Activated CD4-positive, alpha-beta T cell treated with anti-CD3 and anti-CD28 coated beads, Interleukin-2, amount 50 U/mL, for 24 hours (primary cell): Measurements from ENCODE around the gene RETN.
"Not testable (repeated sequence)": the region's sequence is repeated elsewhere in the genome, so short reads cannot be mapped to it uniquely, and the experiment has no call there.

Experiments used
- DNase-seq, 2 donors: peaks; one replicate each; pipeline ENCODE4 v3.0.0-alpha.2; 2020; ENCODE audit warnings: low read depth in 1 of 2, low spot score in 1 of 2

Gene RETN

DNA sequence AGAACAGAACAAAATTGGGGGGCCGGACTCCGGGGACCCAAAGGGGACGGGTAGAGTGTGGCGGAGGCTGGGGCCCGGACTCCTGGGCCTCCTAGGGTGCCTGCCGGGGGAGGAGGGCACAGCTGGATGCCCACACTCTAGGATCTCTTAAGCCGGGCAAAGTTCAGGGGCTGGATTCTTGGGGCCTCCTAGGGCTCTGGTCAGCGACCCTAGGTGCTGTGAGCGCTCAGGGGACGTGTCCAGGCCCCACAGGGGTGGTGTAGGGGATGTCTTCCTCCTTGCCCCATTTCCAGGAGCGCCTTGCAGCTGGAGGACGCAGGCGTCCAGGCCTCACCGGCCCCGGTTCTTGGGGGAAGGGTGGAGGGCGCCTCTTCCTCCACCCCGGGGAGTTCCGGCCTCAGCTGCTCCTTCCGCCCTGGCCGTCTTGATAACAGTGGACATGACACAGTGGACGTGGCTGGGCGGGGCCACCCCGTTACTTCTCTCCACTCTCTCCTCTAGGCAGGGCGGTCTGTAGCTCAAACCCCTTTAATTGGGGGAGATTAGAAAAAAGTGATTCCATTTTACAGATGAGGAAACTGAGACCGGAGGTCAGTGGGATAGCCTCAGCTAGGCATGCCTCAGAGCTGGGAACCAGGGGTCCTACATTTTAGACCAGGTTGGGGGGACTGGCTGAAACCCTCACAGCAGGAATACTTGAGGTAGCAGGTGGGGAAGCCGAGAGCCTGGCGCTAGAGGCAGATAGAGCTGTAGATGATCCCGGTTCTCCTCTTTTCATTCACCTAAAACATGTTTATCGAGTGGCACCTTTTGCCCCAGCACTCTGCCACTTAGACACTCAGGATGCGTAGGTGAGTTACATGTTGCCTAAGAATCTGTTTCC is 31.2 kb upstream of the RETN start:
- DNase-seq, result no peak

DNA sequence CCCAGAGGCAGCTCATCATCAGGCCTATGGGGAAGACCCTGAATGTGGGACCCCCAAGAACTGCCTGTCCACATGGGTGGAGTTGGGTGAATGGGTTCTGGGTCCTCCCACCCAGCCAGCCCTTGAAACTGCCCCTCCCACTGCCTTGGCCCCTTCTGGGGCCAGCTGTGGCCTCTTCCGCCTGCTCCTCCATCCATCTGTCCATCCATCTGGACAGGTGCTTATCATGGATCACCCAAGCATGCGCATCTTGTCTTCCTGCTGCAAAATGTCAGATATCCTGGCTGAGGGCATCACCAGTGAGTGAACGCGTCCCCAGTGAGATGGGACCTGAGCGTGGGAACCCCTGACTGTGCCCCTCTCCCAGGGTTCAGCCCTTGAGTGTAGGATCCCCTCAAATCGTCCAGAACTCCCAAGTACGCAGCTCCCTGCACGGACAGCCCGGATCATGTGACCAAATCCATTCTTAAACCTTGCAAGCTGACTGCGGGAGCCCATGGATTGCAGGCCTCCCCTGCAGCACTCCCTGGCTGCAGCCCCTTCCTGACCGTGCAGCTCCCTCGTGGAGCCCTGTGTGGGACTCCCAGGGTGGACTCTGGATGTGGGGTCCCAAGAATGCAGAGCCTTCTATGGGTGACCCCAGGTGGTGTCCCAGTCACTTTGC is 29.9 kb upstream of the RETN start:
- DNase-seq, result no peak

DNA sequence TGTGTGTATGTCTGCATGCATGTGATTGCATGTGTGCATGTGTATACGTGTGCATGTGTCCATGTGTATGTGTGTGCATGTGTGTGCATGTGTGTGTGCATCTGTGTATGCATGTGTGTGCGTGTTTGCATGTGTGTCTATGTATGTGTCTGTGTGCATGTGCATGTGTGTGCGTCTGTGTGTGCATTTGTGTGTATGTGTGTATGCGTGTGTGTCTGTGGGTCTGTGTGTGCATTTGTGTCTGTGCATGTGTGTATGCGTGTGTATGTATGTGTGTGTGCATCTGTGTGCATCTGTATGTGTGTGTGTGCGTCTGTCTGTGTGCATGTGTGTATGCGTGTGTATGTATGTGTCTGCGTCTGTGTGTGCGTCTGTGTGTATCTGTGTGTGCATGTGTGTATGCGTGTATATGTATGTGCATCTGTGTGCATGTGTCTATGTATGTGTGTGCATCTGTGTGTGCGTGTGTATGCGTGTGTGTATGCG is 28.9 kb upstream of the RETN start:
- no peak for DNase-seq

DNA sequence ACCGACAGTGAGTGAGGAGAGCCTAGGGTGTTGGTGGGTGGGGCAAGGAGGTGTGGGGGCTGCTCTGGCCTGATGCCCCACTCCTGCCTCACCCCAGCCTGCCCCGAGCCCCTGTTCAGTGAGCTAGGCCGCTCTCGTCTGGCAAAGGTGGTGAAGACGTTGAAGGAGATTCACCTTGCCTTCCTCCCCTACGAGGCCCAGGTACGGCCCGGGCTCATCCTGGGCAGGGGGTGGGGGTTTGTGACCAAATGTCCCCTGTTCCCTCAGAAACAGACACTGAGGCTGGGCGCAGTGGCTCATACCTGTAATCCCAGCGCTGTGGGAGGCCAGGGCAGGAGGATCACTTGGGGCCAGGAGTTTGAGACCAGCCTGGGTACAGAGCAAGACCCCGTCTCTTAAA is 28.0 kb upstream of the RETN start:
- no peak for DNase-seq

DNA sequence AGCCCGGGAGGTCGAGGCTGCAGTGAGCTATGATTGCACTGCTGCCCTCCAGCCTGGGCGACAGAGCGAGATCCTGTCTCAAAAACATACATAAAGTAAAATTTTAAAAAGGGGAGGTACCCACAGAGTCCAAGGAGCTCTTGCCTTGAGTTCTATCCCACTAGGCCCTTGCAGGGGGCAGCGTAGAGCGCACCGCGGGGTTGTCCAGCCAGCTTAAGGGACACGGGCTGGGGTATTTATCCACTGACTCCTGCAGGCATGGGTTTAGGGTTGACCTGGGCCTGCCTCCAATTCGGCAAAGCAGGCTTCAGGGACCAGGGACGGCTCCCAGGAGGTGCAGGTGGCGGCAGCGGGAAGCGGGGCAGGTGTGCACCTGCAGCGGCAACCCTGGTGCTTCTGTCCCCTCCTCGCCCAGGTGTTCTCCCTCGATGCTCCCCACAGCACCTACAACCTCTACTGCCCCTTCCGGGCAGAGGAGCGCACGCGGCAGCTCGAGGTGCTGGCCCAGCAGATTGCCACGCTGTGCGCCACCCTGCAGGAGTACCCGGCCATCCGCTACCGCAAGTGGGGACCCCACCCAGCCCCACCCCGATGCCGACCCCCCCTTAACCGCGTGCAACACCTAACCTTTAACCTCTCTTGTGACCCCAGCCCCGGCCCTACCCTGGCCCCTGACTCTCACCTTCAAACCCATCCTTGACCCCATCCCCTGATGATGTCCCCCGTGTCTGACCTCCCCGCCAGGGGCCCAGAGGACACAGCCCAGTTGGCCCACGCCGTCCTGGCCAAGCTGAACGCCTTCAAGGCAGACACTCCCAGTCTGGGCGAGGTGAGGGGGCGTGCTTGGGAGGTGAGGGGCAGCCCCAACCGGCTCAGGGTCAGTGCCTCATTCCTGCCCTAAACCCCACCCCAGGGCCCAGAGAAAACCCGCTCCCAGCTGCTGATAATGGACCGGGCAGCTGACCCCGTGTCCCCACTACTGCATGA is 27.3 kb upstream of the RETN start:
- DNase-seq, result no peak

DNA sequence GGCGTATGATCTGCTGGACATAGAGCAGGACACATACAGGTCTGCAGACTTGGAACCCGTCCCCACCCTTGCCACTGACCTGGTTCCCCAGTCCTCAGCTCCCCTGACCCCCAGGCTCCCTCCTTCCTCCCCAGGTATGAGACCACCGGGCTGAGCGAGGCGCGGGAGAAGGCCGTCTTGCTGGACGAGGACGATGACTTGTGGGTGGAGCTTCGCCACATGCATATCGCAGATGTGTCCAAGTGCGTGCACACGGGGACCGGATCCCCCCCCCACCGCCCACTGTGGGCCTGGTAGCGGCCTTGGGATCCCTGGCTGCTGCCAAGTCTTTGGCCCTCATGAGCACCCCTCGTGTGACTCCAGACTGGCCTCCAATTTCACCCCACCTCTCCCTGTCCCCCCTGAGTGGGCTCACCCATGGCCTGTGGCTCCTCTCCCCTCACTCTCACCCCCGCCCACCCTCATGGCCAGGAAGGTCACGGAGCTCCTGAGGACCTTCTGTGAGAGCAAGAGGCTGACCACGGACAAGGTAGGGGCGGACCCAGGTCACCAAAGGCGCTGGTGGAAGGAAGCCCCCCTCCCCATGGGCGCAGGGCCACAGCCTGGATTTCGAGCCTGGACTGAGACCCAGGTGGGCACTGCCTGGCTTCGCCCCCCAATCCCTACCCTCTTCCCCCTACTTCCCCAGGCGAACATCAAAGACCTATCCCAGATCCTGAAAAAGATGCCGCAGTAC is 26.4 kb upstream of the RETN start:
- DNase-seq, result no peak

DNA sequence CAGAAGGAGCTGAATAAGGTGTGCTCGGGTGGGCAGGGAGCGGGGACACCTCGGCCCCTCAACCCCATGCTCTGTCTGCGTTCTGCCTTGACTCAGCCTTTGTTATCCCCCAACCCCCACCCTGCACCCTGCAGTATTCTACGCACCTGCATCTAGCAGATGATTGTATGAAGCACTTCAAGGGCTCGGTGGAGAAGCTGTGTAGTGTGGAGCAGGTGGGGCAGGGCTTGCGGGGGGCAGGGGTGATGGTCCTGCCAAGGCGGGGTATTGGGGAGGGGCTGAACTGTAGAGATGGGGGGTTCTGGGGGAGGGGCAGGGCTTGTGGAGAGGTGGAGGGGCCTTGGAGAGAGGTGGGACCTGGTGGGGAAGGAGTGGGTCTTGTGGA is 25.8 kb upstream of the RETN start:
- no peak for DNase-seq

DNA sequence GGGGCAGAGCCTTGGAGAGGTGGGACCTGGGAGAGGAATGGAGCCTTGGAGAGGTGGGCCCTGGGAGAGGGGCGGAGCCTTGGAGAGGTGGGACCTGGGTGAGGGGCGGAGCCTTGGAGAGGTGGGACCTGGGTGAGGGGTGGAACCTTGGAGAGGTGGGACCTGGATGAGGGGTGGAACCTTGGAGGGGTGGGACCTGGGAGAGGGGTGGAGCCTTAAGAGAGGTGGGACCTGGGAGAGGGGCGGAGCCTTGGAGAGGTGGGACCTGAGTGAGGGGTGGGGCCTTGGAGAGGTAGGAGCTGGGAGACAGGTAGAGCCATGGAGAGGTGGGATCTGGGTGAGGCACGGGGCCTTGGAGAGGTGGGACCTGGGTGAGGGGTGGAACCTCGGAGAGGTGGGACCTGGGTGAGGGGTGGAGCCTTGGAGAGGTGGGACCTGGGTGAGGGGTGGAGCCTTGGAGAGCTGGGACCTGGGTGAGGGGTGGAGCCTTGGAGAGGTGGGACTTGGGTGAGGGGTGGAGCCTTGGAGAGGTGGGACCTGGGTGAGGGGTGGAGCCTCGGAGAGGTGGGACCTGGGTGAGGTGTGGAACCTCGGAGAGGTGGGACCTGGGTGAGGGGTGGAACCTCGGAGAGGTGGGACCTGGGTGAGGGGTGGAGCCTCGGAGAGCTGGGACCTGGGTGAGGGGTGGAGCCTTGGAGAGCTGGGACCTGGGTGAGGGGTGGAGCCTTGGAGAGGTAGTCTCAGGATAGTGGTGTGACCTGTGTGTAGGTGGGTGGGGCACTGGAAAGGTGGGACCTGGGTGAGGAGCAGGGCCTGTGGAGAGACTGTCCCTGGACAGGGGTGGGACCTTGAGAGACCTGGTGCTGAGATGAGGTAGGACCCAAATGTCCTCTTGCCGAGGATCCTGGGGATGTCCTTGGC is 25.0 kb upstream of the RETN start:
- DNase-seq, result not testable (repeated sequence)

DNA sequence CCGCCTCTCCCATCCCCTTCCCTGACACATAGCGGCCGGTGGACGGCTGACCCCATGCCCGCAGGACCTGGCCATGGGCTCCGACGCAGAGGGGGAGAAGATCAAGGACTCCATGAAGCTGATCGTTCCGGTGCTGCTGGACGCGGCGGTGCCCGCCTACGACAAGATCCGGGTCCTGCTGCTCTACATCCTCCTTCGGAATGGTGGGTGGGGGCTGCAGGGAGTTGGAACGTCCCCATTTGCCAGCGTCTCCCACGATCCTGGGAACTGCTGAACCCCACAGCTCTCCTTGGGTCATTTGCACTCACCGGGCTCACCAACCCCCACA is 24.3 kb upstream of the RETN start:
- DNase-seq, result no peak

DNA sequence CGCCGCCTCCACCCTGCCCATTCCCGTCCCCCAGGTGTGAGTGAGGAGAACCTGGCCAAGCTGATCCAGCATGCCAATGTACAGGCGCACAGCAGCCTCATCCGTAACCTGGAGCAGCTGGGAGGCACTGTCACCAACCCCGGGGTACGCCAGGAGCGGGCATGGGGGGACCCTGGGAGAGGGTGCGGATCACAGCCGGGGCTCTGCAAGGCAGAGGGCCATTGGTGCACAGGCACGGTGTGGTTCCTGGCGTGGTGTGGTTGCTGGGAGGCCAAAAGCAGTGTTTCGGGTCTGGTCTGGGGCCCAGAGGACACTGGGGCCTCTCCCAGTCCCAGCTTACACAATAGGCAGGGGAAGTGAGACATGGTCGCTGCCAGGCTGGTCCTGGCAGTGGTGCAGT is 23.7 kb upstream of the RETN start:
- DNase-seq, result no peak

DNA sequence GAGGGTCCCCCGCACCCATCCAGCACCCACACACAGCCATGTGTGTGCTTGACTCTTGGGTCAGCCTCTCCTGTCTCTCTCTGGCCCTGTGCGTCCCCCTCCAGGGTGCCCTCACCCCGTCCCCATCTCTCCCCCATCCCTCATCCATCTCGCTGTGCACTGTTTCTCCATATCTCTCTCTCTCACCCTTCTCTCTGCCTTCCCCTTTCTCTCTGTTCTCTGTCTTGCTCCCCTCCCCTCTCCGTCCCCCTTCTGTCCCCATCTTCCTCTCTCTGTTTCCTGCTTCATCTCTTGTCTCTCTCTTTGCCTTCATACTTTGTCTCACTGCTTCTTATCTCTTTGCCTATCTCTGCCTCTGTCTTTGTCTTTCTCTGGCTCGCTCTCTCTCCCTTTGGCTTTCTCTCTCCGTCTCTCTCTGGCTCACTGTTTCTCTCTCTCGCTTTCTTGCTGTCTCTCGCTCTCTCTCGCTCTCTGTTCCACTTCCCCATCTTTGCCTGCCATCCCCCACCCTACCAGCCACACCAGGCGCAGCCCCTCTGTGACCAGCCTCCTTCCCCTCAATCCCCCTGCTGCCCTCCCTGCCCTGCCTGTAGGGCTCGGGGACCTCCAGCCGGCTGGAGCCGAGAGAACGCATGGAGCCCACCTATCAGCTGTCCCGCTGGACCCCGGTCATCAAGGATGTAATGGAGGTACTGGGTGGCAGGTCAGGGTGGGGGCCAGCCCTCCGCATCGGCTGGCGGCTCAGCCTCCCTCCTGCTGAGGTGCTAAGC is 23.0 kb upstream of the RETN start:
- DNase-seq, result no peak

DNA sequence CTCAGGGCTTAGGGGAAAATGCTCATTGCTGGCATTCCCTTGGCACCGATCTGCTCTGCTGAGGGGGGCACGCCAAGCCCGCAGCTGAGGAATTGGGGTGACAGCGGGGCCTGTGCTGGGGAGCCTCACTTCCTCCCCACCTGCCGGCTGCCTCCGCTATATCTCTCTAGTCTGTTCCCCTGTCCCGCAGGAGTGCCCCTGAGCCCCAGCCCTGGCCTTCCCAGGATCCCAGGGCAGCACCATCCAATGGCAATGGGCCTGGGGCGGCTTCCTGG is 22.5 kb upstream of the RETN start:
- DNase-seq, result no peak

DNA sequence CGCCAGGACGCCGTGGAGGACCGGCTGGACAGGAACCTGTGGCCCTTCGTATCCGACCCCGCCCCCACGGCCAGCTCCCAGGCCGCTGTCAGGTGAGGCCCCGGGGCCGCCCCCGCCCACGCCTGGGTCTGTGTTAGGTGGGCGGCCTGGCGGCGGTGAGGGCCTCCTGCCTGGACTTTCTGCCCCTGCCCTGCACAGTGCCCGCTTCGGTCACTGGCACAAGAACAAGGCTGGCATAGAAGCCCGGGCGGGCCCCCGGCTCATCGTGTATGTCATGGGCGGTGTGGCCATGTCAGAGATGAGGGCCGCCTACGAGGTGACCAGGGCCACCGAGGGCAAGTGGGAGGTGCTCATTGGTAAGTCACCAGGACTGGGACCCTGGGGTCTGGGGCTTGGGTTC is 21.7 kb upstream of the RETN start:
- no peak for DNase-seq

DNA sequence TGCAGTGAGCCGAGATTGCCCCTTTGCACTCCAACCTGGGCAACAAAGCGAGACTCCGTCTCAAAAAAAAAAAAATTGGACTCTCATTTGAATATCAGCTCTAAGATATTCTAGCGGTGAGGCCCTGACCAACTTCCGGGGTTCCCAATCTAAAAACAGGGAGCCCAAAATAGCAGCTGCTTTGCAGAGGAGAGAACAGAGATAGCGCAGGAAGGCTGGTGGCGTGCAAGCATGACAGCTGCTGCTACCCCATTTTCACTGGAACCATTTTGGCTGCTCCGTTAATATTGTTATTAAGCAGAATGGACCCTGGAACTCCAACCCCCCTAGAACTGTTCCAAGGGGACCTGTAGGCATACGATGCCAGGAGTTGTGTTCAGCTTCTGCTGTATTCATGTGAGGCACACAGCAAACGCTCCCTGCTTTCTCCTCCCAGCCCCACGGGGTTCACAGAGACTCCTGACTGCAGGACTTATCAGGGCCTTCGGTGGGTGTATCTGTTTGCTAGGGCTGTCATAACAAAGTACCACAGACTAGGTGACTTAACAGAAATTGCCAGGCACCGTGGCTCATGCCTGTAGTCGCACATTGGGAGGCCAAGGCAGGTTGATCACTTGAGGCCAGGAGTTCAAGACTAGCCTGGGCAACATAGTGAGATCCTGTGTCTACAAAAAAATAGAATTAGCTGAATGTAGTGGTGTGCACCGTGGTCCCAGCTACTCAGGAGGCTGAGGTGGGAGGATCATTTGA is 20.4 kb upstream of the RETN start:
- no peak for DNase-seq

DNA sequence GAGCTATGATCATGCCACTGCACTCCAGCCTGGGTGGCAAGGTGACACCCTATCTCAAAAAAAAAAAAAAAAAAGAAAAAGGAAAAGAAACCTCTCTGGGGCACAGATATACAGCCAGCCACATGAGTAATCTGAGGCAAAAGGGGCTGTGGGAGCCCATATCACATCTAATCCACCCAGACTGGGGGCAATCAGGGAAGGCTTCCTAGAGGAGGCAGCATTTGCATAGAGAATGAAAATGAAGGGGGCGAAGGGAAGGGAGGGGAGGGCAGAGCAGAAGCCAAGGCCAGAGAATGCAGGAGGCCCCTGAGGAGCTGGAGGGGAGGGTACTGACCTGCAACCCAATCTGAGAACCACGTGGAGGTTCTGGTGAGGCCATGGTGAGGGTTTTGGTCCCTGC is 18.7 kb upstream of the RETN start:
- no peak for DNase-seq

DNA sequence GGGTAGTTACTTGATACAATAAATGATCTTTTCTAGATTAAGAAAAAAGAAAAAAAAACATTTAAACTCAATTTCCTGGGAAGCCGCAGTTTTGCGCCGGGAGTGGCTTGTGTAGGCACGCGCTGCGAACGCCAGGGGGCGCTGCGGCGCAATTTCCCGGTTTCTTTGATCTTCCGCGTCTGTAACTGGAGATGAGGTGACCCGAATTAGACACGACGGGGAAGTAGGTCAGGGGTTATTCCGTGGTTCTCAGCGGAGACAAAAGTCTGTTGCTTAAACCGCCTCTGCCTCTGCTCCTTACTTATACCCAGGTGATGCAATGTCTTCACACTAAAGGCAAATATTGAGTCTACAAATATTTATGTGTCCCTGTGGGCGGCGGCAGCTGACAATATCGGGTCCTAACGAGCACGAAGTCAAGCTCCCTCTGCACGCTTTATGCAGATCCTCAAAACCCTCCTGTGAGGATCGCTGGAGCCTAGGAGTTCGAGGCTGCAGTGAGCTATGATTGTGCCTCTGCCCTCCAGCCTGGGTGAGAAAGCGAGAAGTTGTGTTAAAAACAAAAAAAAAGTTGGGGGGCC is 16.7 kb upstream of the RETN start:
- peak; percentile 75 to 89 for DNase-seq

DNA sequence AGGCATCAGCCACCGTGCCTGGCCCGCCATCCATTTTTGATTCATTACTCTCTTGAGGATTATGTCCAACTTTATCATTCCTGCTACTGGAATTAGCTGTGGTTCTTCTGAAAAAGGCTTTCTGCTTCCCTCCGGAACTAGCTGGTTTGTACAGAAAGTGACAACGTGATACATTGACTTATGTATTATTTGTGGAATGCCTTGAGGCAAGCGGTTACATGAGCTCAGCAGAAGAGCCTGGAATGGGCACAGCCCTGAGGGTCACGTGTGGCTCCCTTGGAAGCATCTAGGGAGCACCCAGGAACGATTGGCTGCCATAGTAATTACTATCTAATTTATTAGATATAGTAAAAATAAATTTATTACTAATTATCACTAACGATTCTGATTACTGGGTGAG is 14.4 kb upstream of the RETN start:
- DNase-seq, result no peak

DNA sequence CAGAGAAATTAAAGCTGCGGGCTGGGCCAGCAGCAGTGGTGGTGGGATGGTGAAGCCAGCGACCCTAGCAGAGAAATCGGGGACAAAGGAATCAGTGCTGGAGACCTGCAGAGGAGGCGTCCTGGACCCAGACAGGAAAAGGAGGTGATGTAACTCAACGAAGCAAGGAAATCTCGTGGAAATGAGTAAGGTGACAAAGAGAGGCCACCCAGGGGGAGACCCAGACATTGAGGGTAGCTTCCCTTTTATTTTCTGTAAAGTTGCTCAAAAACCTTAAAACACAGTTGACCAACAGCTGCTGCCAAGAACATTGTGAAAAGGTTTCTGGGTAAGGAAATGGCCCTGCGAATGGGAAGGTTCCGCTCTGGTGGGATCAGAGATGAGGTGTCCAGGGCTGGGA is 13.3 kb upstream of the RETN start:
- no peak for DNase-seq
